ENCODE results near the gene GUCY1A1. TPM values are rescaled to one million over a fixed set of nuclear protein-coding genes. Genes with fewer than 3 reads are reported as not detected.

GUCY1A1 gene
- total RNA-seq, 2 donors from 2014 or later, result 2.0 to 14.7 TPM

DNA sequence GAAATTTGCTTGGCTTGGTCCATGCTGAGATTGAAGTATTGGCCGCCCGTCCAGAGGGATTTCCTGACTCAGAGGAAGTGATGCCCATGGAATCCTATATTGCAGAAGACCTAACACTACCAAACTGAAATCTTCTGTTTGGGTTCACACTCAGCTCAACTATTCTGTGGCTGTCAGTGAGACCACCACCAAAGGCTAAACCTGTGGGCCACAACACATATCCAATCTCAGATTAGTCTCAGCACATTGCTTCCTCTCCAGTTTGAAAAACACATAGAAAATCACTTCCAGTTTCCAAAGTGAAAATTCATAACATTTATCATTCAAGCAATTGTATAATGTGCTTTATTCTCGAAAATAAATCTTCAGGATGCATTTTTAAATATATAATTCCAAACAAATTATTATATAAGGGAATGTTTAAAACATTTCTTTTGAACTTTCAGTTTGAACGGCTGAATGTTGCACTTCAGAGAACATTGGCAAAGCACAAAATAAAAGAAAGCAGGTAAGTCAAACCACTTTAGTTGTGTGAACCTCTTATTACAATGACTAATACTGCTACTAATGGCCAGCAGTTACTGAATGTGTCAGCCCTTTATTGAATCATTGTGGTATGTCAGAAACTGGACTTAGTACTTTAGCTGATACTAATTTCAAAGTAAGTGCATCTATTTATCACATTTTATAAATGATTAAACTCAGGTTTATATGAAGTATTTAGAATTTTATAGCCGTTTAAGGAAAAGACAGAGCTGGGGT is 37.0 kb downstream of the GUCY1A1 start:
- Histone ChIP-seq H3K9me3 (no peaks in the 10 kb centered on the region), H3K27ac (no peak overlapping the region), H3K4me1 (no peaks in the 10 kb centered on the region), H3K36me3 (no peaks in the 10 kb centered on the region), H3K9ac (ENCODE audit: low read depth in 2 of 2, low read length in 2 of 2) (no peak overlapping the region), H3K4me3 (no peak overlapping the region), H3K27me3 (no peaks in the 10 kb centered on the region)
- intact Hi-C loops (cut with DNase I), result no loop called here
- DNase-seq, result no peak
- TF ChIP-seq, protein P1, sequence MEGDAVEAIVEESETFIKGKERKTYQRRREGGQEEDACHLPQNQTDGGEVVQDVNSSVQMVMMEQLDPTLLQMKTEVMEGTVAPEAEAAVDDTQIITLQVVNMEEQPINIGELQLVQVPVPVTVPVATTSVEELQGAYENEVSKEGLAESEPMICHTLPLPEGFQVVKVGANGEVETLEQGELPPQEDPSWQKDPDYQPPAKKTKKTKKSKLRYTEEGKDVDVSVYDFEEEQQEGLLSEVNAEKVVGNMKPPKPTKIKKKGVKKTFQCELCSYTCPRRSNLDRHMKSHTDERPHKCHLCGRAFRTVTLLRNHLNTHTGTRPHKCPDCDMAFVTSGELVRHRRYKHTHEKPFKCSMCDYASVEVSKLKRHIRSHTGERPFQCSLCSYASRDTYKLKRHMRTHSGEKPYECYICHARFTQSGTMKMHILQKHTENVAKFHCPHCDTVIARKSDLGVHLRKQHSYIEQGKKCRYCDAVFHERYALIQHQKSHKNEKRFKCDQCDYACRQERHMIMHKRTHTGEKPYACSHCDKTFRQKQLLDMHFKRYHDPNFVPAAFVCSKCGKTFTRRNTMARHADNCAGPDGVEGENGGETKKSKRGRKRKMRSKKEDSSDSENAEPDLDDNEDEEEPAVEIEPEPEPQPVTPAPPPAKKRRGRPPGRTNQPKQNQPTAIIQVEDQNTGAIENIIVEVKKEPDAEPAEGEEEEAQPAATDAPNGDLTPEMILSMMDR (IDR thresholded peaks at IDR 0.05), result no peak

DNA sequence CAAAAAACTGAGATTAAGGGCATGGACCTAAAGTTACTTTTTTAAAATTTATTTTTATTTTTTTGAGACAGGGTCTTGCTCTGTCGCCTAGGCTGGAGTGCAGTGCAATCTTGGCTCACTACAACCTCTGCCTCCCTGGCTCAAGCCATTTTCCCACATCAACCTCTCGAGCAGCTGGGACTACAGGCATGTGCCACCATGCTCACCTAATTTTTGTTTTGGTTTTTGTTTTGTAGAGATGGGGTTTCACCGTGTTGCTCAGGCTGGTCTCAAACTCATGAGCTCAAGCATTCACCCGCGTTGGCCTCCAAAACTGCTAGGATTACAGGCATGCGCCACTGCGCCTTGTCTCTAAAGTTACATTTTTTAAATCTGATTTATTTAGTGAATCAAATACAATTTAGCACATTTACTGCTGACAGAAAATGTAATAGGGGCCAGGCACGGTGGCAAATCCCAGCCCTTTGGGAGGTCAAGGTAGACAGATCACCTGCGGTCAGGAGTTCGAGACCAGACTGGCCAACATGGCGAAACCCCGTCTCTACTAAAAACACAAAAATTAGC is 38.3 kb downstream of the GUCY1A1 start:
- Histone ChIP-seq H3K27ac (no peak overlapping the region), H3K4me3 (no peak overlapping the region), H3K27me3 (no peaks in the 10 kb centered on the region)

DNA sequence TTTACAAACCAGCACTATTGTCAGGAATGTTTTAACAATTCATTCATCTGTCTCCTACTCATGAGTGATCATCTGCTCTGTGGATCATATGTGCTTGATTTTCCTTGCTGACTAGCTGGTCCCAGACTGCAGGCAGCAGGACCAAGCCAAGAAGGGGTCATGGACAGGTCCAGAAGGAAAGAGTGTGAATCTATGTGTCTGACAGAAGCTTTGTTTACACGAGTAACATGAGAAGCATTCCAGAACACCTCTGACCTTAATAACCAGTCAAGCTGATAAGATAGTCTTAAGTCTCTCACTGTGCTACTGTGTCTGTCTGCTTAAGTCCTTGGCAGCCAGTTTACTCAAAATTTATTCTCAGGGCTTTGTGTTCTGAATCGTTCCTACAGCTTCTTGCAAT is 39.0 kb downstream of the GUCY1A1 start:
- Histone ChIP-seq H3K9ac (ENCODE audit: low read depth in 2 of 2, low read length in 2 of 2) (no peak overlapping the region), H3K36me3 (no peaks in the 10 kb centered on the region), H3K27ac (no peak overlapping the region), H3K9me3 (no peaks in the 10 kb centered on the region), H3K4me1 (no peaks in the 10 kb centered on the region), H3K4me3 (no peak overlapping the region), H3K27me3 (no peaks in the 10 kb centered on the region)
- TF ChIP-seq, protein P1 (IDR thresholded peaks at IDR 0.05), result no peak
- no peak for DNase-seq
- intact Hi-C loops (cut with DNase I), result no loop called here

More for the DNA sequence above, 38.3 kb downstream of the GUCY1A1 start:
- TF ChIP-seq, protein P1 (IDR thresholded peaks at IDR 0.05), result no peak
- Histone ChIP-seq H3K36me3 (no peaks in the 10 kb centered on the region), H3K9me3 (no peaks in the 10 kb centered on the region), H3K4me1 (no peaks in the 10 kb centered on the region), H3K9ac (ENCODE audit: low read depth in 2 of 2, low read length in 2 of 2) (no peak overlapping the region)
- DNase-seq, result no peak
- intact Hi-C loops (cut with DNase I), result no loop called here

DNA sequence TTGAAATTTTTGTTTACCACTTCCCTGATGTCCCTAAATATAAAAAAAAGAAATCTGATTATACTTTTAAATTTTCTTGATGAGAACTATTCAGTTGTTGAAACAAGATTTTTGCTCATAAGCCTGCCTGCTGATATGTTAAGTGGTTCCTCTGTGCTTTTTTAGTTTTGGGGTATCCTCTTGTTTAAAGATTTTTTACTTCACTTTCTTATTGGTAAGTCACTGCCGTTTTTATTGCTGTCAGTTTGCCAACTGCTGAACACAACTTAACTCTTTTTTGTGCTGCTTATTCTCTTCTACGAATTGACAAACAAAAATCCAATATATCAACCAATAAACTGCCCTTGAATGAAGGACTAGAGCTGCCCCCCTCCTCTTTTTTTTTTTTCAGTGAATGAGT is 39.5 kb downstream of the GUCY1A1 start:
- TF ChIP-seq, protein P1 (IDR thresholded peaks at IDR 0.05), result no peak
- no peak overlapping the region for H3K27ac ChIP-seq
- no peaks in the 10 kb centered on the region for H3K4me1 ChIP-seq
- H3K27me3 ChIP-seq, result no peaks in the 10 kb centered on the region
- intact Hi-C loops (cut with DNase I), result no loop called here
- H3K9ac ChIP-seq (ENCODE audit: low read depth in 2 of 2, low read length in 2 of 2), result no peak overlapping the region
- no peaks in the 10 kb centered on the region for H3K36me3 ChIP-seq
- DNase-seq, result no peak
- no peak overlapping the region for H3K4me3 ChIP-seq
- H3K9me3 ChIP-seq, result no peaks in the 10 kb centered on the region

DNA sequence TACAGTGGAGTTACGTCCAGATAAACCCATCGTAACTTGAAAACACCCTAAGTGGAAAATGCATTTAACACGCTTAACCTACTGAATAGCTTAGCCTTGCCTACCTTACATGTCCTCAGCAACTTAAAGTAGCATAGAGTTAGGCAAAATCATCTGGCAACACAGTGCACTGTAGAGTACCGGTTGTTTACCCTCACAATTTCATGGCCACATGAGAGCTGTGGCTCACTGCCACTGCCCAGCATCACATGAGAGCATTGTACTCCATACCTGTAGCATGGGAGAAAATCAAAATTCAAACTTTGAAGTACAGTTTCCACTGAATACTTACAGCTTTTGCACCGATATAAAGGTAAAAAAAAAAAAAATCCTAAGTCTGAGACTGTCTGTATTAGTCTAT is 40.6 kb downstream of the GUCY1A1 start:
- Histone ChIP-seq H3K27ac (no peak overlapping the region), H3K9me3 (no peaks in the 10 kb centered on the region), H3K4me3 (no peak overlapping the region), H3K27me3 (no peaks in the 10 kb centered on the region), H3K36me3 (no peaks in the 10 kb centered on the region), H3K9ac (ENCODE audit: low read depth in 2 of 2, low read length in 2 of 2) (no peak overlapping the region), H3K4me1 (no peaks in the 10 kb centered on the region)
- no peak for DNase-seq
- intact Hi-C loops (cut with DNase I), result no loop called here
- TF ChIP-seq, protein P1 (IDR thresholded peaks at IDR 0.05), result no peak
